8988T (cell line): Measurements from ENCODE around the gene GABRB3.

ENCODE experiments used
- DNase-seq: peaks from one replicate; pipeline ENCODE4 v3.0.0; 2011

Gene GABRB3

DNA sequence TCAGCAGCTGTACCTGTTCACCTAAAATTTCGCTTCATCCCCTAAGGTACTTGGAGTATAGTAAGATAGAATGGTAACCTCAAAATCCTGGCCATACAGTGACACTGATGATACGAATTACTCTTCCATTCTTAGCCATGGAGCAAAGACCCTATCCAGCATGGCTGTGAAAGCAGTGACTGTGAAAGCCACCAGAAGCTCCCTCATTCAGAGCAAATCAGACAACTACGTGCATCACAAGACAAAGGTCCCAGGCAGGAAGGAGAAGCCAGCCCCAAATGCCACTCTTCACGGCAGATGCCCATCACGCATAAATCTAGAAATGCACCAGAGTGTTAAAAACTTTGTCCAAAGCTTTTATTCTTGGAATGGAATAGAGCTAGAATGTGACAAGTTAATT, 99.4 kb downstream of the GABRB3 start:
- no peak for DNase-seq

DNA sequence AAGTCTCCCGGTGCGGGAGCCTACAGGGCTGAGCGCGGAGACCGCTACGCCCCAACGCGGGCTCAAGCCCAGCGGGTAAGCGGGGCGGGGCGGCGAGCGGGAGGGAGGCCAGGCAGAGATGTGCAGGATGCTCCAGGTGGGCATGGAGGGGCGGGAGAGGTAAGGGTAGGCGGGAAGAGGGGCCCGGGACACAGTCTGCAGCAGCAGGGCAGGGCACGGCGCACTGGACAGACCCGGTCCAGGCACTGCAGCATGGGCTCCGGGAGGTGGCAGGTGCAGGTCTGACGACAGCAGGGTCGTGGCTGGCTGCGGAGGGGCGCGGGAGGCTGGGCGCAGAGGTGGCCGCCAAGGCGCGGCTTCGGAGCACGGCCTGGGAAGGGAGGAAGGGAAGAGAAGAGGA, 102.8 kb downstream of the GABRB3 start:
- DNase-seq: no peak

DNA sequence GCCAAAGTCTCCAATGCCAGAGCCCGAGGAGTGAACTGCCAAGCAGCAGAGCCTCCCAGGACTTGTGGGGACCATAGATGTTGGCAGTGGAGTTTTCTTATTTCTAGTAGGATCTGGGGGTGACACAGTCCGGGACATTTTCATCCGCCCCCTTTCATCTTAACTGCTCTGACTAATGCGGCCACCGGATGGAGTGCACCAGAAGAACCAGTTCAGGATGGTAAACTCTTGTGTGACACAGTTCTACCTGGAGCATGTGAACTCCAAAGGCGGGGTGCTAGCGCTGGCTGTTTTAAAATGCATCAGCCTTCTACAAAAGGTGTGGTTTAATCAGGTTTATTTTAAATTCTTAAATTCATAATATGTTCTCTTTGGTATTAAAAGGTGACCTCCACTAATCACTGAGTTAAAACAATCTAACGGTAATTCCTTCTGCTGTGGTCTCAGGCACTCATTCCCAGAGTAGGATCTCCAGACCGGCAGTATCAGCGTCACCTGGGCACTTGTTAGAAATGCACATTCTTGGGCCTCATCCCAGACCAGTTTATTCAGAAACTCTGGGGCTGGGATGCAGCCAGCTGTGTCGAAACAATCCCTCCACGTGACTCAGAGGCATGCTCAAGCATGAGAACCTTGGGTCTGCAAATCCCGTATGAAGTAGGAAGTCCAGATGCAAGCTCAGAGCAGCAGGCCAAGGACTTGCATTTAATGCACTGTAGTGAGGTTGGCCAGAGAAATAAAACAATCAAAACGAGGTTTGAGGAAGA, 105.5 kb downstream of the GABRB3 start:
- no peak for DNase-seq

DNA sequence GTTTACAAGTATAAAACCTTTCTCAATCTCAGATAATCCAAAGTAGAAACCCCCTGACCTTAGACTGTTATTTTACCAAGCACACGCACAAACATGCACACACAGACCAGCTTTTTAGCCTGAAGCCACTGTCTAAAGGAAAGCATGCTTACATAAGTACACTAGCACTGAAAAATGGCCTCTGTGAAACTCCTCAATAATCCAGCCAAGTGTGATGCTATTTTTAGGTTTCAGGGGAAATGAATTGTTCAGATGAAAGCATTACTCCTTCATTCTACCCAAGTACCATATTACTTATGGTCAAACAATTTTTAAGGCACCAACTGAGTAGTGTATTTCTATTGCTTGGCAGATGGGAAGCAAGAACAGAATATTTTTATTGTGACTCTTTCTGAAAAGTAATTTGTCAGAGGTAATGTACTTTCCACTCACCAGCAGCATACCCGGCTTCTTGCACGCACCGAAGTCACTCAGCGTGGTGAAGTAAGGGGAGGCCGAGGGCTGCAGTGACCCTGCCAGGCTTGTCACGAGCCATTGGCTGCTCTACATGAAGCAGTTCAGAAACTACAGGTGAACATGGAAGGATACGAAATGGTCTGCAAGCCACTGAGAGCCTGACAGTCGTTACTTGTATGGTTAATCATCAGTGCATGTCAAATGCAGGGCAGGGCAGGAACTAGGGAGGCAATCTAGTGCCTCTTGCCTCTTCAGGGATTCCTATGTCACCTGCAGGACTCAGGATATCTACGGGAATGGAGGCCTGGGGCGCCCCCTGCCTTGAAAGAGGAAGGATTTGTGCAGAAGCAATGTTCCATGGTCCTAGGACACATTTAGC, 106.7 kb downstream of the GABRB3 start:
- no peak for DNase-seq

GRCh38 chr15:26662283-26662682, 110.6 kb downstream of the GABRB3 start:
- no peak for DNase-seq

GRCh38 chr15:26661748-26662147, 111.1 kb downstream of the GABRB3 start:
- no peak for DNase-seq

DNA sequence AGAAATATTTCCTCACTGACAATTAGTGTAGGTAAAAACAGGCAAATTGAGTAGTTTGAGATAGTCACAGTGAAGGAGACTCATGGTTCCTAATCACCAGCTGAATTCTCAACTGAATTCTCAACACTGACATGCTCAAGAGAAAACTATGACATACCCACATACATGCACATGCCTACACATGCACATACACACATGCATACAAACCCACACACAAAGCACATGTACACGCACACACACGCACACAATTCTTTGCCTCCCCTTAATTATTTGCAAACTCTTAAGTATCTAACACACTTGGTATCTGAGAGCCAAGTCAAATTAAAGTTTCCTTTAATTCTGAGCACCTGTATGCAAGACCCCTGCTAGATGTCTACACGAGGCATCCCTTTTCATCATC, 111.8 kb downstream of the GABRB3 start:
- no peak for DNase-seq

GRCh38 chr15:26660241-26660640, 112.6 kb downstream of the GABRB3 start:
- no peak for DNase-seq

DNA sequence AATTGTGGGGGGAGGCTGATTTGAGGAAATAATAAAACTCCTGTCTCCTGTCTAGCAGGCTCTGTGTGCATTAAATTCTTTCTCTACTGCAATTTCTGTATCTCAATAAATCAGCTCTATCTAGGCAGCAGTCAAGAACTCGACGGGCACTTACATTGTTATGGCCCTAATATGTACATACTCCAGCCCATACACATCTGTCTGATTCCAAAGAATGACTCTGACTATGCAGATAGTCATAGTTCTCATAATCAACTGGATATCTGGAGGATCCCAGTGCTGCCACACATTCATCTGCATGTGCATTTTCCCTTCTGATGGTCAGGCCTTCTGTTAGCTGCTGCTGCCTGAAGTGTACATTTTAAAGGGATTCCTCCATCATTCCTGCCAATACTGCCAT, 114.6 kb downstream of the GABRB3 start:
- no peak for DNase-seq

GRCh38 chr15:26656080-26656479, 116.8 kb downstream of the GABRB3 start:
- no peak for DNase-seq

DNA sequence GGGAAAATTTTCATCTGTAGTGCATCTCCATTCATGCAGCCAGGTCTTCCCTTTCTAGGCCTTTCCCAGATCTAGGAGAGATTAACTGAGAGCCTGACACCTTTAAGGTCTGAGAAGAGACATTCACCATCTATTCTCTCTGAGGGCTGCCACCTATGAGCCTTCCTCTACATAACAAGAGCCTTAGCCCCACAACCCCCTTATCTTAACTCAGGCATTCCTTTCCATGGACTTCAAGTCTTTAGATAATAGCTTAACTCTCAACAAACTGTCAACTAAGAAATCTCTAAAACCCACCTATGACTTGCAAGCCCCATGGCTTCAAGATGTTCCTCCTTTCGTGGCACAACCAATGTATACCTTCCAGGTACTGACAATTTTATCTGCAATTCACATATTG, 121.0 kb downstream of the GABRB3 start:
- no peak for DNase-seq

DNA sequence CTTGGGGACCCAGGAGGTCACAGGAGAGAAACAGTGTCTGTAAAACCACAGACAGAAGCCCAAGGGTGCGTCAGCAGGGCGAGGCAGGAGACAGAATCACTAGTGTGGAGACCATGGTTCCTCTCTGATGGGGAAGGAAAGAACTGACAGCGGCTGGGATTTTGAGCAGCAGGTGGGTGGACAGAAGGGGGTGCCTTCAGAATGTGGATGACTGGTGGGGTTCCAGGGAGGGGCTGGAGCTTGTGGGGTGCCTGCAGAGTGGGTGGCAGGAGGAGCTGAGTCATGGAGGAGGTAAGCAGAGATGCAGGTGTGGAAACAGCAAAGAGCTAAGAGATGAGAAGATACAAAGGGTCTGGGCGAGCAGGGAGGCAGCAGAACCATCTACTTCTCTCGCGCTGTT, 124.2 kb downstream of the GABRB3 start:
- DNase-seq: no peak

- no peak for DNase-seq
These were observed 127.9 kb downstream of the GABRB3 start for GRCh38 chr15:26644948-26645347.

DNA sequence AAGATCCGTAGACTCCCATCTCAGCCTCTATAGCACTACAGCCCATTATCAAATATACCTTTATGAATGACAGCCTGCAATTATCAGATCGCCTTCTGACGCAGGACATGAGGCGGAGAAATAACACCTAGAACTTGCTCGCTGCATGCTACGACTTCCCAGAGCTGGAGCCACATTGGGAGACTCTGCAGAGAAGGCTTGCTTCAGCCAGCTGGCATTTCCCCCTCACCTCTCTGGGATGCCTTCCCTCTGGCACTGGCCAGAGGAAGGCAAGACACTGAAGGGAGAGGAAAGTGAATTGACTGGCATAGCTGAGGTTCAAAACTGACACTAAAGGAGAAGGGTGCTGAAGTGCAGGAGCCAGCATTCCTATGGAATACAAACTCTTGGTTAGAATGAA, 131.7 kb downstream of the GABRB3 start:
- no peak for DNase-seq

- no peak for DNase-seq
These were observed 132.3 kb downstream of the GABRB3 start for GRCh38 chr15:26640601-26641000.

GRCh38 chr15:26639966-26640365, 132.9 kb downstream of the GABRB3 start:
- no peak for DNase-seq

- DNase-seq: no peak
These were observed 137.3 kb downstream of the GABRB3 start for GRCh38 chr15:26635614-26636013.

- no peak for DNase-seq
These were observed 137.8 kb downstream of the GABRB3 start for GRCh38 chr15:26635105-26635504.

DNA sequence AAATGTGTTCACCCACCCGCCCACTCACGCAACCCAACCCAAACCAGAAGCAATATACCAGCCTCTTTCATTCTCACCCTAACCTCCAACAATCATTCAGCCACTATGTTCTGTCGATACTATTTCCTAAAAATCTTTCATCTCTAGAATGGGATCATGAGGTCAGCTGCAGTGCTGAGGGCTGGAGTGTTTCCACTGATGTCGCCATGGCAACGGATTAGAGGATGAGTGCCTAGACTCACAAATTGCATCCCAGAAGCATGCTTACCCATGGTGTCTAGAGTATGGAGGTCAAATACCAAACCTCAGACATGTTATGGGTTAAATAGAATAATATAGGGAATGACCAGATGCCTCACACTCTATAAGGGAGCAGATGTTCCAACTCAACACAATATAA, 138.5 kb downstream of the GABRB3 start:
- DNase-seq: no peak

DNA sequence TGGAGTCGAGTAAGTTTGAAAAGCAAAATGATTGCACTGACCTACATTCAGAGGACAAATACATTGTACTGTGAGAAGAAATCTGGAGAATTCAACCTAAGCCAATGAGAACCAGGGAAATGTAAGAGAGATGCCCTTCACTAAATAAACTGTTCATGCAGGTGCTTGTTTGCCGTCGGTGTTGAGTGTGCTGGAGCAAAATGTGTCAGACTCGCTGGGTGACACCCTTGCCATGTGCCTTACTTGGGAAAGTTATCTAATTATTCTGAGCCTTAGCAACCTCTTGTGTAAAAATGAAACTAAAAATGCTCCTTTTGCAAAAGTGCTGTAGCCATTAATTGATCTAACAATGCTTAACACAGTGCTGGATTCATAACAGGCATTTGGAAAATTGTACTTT, 140.4 kb downstream of the GABRB3 start:
- DNase-seq: no peak

DNA sequence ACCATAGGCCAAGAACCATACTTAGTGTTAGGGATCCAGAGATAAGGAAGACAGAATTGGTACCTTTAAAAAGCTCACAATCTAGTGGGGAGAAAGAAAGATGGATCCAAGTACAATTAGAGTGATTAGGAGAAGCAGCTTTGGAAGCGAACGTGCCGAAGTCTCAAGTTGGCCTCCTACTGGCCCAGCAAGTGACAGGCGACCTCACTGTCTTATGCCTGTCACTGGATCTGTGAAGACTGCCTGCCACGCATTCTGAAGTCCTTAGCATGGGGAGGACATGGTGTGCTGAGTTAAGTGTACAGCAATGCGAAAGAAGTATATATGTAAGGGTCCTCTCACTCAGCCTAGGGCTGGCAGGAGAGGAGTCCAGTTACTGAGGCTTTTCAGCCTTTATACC, 141.0 kb downstream of the GABRB3 start:
- no peak for DNase-seq

GRCh38 chr15:26630857-26631256, 142.0 kb downstream of the GABRB3 start:
- no peak for DNase-seq

- DNase-seq: no peak
These were observed 143.9 kb downstream of the GABRB3 start for GRCh38 chr15:26628879-26629529.

DNA sequence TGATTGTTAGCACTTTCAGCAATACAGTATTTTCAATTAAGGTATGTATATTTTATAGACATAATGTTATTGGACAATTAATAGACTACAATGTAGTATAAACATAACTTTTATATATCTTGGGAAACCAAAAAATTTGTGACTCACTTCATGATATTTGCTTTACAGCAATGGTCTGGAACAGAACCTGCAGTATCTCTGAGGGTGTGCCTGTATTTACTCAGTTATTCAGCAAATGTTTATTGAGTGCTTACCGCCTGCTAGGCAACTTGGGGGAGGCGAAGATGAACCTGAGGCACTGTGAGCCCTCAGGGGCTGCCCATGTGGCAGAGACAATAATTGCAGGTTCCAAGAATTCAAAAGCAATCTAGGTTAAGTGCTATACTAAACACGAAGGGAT, 144.8 kb downstream of the GABRB3 start:
- no peak for DNase-seq
